ENCODE results near the gene CLDN2. TPM values are rescaled to one million over a fixed set of nuclear protein-coding genes. Genes with fewer than 3 reads are reported as not detected.
A peak's percentile ranks its signal among the peaks of the same experiment; 100 is the strongest.

Gene CLDN2
- total and polyA plus RNA-seq, 8 donors: 0.16 to 85.8 (median 60.9) TPM

DNA sequence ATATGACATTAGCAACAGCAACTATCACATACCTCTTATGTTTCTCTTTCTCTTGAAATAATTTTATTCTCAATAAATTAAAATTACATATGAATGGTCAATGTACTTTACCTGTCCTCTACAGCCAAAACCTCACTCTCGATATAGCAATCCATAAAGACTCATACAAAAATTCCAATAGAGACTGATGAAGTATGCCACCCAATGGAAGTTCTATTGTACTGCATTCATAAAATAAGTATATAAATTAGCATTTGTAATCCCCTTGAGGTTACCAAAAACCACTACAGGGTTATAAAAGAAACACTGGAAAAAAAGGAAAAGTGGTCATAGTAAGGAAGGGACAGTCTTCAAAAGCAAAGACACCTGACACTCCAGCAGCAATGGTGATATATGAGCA lies 32.8 kb downstream of the CLDN2 start:
- no peaks in the 10 kb centered on the region for H3K9me3 ChIP-seq
- TF ChIP-seq, protein P1, sequence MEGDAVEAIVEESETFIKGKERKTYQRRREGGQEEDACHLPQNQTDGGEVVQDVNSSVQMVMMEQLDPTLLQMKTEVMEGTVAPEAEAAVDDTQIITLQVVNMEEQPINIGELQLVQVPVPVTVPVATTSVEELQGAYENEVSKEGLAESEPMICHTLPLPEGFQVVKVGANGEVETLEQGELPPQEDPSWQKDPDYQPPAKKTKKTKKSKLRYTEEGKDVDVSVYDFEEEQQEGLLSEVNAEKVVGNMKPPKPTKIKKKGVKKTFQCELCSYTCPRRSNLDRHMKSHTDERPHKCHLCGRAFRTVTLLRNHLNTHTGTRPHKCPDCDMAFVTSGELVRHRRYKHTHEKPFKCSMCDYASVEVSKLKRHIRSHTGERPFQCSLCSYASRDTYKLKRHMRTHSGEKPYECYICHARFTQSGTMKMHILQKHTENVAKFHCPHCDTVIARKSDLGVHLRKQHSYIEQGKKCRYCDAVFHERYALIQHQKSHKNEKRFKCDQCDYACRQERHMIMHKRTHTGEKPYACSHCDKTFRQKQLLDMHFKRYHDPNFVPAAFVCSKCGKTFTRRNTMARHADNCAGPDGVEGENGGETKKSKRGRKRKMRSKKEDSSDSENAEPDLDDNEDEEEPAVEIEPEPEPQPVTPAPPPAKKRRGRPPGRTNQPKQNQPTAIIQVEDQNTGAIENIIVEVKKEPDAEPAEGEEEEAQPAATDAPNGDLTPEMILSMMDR (IDR thresholded peaks at IDR 0.05): no peak

DNA sequence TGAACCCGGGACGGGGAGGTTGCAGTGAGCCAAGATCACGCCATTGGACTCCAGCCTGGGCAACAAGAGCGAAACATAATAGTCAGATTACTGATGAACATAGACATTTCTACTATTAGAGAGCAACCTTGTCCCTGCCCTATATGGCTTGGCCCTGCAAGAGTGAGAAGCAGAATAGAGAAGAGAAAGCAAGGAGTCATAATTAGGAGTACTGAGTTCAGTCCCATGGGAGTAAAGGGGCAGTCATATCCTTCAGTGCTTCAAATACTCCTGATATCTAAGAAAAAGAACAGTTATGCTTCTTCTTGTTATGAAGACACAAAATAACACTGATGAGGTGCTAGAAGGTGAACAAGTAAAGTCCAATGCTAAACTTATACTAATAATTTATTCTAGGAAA lies 33.8 kb downstream of the CLDN2 start:
- intact Hi-C loops (cut with DNase I): loop anchor here in 1 of 2 donors (10.0 kb wide), 1 partner anchor 59 kb away; no protein-coding TSS in a partner anchor
- Histone ChIP-seq H3K4me3 (no peak overlapping the region), H3K9me3 (no peaks in the 10 kb centered on the region), H3K27me3 (peaks cover 0 to 3% of the 10 kb centered on the region in 2 donors), H3K4me1 (no peaks in the 10 kb centered on the region), H3K36me3 (no peaks in the 10 kb centered on the region), H3K27ac (no peak overlapping the region)
- ATAC-seq (no peak), DNase-seq (no peak)
- TF ChIP-seq, protein P1 (IDR thresholded peaks at IDR 0.05): no peak

More for the DNA sequence above, 32.8 kb downstream of the CLDN2 start:
- intact Hi-C loops (cut with DNase I): loop anchor here in 1 of 2 donors (10.0 kb wide), 1 partner anchor 58 kb away; no protein-coding TSS in a partner anchor
- H3K36me3 ChIP-seq: no peaks in the 10 kb centered on the region
- no peak overlapping the region for H3K4me3 ChIP-seq
- no peak overlapping the region for H3K27ac ChIP-seq
- DNase-seq: no peak
- H3K27me3 ChIP-seq: peaks cover 0 to 12% of the 10 kb centered on the region in 2 donors
- no peaks in the 10 kb centered on the region for H3K4me1 ChIP-seq
- peak; percentile 48 for ATAC-seq

DNA sequence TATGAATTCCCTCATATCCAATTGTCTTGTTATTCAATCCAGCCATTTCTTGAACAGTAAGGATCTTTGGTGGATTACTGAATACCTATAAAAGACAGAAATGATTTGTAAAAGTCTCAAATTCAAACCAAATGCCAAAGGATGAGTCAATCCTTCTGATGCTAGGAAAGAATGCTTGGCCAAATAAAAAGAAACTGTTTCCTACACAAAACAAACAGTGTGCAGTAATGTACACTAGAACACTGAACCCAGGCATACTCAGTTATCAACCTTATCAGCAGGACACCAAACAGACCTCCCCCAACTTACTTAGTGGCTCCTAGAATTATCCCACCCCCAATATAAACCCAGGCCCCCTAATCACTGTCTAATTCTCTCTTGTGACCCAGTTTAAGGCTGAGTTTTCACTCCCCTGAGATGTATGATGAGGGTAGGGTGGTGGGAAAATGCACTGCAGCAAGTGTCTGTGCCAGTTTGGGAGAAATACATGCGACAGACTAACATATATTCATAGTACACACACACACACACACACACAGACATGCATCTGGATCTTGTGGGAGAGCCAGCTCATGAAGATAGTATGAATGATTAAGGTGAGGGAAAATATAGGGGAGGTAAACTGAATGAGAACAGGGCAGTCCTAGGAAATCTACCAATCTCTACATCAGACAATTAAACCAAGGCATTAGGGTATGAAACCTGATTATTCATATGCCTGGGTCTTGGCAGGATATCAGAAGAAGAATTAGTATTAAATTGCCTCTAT lies 35.0 kb downstream of the CLDN2 start:
- H3K9me3 ChIP-seq: no peaks in the 10 kb centered on the region
- TF ChIP-seq, protein P1 (IDR thresholded peaks at IDR 0.05): no peak
- no peaks in the 10 kb centered on the region for H3K27me3 ChIP-seq
- DNase-seq (no peak), ATAC-seq (no peak)
- H3K27ac ChIP-seq: no peak overlapping the region
- H3K4me1 ChIP-seq: no peaks in the 10 kb centered on the region
- no peak overlapping the region for H3K4me3 ChIP-seq
- intact Hi-C loops (cut with DNase I): loop anchor here in 1 of 2 donors (10.0 kb wide), 1 partner anchor 60 kb away; no protein-coding TSS in a partner anchor
- no peaks in the 10 kb centered on the region for H3K36me3 ChIP-seq

DNA sequence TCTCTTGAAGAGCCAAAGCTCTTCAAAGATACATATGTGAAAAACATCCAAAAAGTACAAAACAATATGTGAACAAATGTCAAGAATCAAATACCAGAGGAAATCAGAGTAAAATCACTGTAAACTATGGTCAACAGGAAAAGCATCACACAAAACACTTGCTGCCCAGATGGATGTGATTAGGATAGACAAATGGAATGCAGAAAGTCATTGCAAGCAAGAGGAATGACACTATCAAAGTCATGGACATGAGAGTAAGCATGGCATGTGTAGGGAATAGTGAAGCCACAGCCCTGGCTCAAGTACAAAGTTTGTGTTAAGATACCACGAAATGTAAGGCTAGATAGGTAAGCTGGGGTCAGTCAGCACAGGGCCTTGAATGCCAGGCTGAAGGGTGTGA lies 37.7 kb downstream of the CLDN2 start:
- Histone ChIP-seq H3K36me3 (no peaks in the 10 kb centered on the region), H3K27me3 (peaks cover 0 to 9% of the 10 kb centered on the region in 2 donors), H3K4me1 (no peaks in the 10 kb centered on the region), H3K27ac (no peak overlapping the region), H3K4me3 (no peak overlapping the region), H3K9me3 (no peaks in the 10 kb centered on the region)
- DNase-seq (no peak), ATAC-seq (no peak)
- intact Hi-C loops (cut with DNase I): loop anchor here in 1 of 2 donors (10.0 kb wide), 1 partner anchor 63 kb away; no protein-coding TSS in a partner anchor
- TF ChIP-seq, protein P1 (IDR thresholded peaks at IDR 0.05): no peak

DNA sequence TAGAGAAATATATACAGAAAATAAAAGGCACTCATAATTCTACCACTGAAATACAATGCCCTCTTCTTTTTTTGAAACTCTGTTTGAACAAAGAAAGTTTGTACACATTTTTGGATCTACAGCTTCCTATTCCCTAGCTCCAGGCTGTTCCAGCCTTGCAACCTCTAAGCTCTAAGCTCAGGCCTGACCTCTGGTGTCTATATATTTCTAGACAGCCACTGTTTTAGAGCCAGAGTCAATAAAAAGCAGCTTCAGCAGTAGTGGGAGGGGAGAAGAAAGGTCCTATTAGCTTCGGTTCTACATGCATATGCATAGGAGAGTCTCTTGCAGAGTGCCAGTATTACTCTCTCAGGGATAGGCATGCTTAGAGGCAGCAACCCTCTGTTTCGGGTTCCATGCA lies 39.7 kb downstream of the CLDN2 start:
- ATAC-seq: peak; percentile 66
- intact Hi-C loops (cut with DNase I): loop anchor here in 1 of 2 donors (10.0 kb wide), 1 partner anchor 65 kb away; no protein-coding TSS in a partner anchor
- H3K9me3 ChIP-seq: no peaks in the 10 kb centered on the region
- peaks cover 0 to 9% of the 10 kb centered on the region in 2 donors for H3K27me3 ChIP-seq
- no peak overlapping the region for H3K27ac ChIP-seq
- no peaks in the 10 kb centered on the region for H3K4me1 ChIP-seq
- TF ChIP-seq, protein P1 (IDR thresholded peaks at IDR 0.05): no peak
- DNase-seq: peak in 1 of 4 donors; percentile 21
- H3K36me3 ChIP-seq: no peaks in the 10 kb centered on the region
- H3K4me3 ChIP-seq: no peak overlapping the region
